Measurements from ENCODE around the gene CNPY2.

- TF ChIP-seq, protein P1, sequence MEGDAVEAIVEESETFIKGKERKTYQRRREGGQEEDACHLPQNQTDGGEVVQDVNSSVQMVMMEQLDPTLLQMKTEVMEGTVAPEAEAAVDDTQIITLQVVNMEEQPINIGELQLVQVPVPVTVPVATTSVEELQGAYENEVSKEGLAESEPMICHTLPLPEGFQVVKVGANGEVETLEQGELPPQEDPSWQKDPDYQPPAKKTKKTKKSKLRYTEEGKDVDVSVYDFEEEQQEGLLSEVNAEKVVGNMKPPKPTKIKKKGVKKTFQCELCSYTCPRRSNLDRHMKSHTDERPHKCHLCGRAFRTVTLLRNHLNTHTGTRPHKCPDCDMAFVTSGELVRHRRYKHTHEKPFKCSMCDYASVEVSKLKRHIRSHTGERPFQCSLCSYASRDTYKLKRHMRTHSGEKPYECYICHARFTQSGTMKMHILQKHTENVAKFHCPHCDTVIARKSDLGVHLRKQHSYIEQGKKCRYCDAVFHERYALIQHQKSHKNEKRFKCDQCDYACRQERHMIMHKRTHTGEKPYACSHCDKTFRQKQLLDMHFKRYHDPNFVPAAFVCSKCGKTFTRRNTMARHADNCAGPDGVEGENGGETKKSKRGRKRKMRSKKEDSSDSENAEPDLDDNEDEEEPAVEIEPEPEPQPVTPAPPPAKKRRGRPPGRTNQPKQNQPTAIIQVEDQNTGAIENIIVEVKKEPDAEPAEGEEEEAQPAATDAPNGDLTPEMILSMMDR (IDR thresholded peaks at IDR 0.05) = no peak
- no peak for TF ChIP-seq POLR2A (IDR thresholded peaks at IDR 0.05)
These were observed 10.8 kb downstream of the CNPY2 start for GRCh38 chr12:56304872-56305590.
